Stimulated activated naive B cell treated with anti-CD40 and anti-IgM and Interleukin-4, amounts not matched to agents 10 μg/mL and 1 μg/mL and 100 μg/mL, for 72 hours (primary cell): Measurements from ENCODE around the gene MYL6B.
"Not testable (repeated sequence)": the region's sequence is repeated elsewhere in the genome, so short reads cannot be mapped to it uniquely, and the experiment has no call there.

ENCODE experiments used
- ATAC-seq, 2 donors: fragments of 150-1000 bp; cut with Tn5 transposase; replicated peaks; 2 replicates each; pipeline ENCODE4 v1.10.0; 2021; ENCODE audit warnings: moderate library complexity in 1 of 2
- DNase-seq: peaks from one replicate; pipeline ENCODE4 v3.0.0; 2021
- H3K27ac Mint-ChIP-seq: one replicate; pipeline ENCODE4 v1.8.0; 2022; ENCODE audit warnings: mild to moderate bottlenecking, mixed read lengths
- H3K27me3 Mint-ChIP-seq, 2 donors: one replicate each; pipeline ENCODE4 v1.8.0; 2022; ENCODE audit warnings: mixed read lengths in 2 of 2
- H3K36me3 Mint-ChIP-seq, 2 donors: one replicate each; pipeline ENCODE4 v1.8.0; 2022; ENCODE audit warnings: mixed read lengths in 2 of 2, mild to moderate bottlenecking in 1 of 2
- H3K4me1 Mint-ChIP-seq, 2 donors: one replicate each; pipeline ENCODE4 v1.8.0; 2022; ENCODE audit warnings: mixed read lengths in 2 of 2, mild to moderate bottlenecking in 1 of 2
- H3K4me3 Mint-ChIP-seq, 2 donors: one replicate each; pipeline ENCODE4 v1.8.0; 2022; ENCODE audit warnings: mild to moderate bottlenecking in 2 of 2, mixed read lengths in 2 of 2, moderate library complexity in 1 of 2
- H3K9me3 Mint-ChIP-seq, 2 donors: one replicate each; pipeline ENCODE4 v1.8.0; 2022; ENCODE audit warnings: mixed read lengths in 2 of 2, mild to moderate bottlenecking in 1 of 2

MYL6B gene

GRCh38 chr12:56152132-56152755 lies at the start of gene MYL6B:
MYL6B (plus strand) TSS chr12:56152587; CDS start chr12:56153919, 1,332 bp downstream.
- peaks cover 10 to 11% of the 10 kb centered on the region in 2 donors for H3K36me3 Mint-ChIP-seq
- peak; percentile 88 for DNase-seq
- peak within 1 kb of the TSS; percentile 92 to 97 for H3K4me3 Mint-ChIP-seq
- peaks cover 25 to 57% of the 10 kb centered on the region in 2 donors for H3K4me1 Mint-ChIP-seq
- H3K27me3 Mint-ChIP-seq: no peaks in the 10 kb centered on the region
- peak; percentile 90 to 92 for ATAC-seq
- H3K27ac Mint-ChIP-seq: peak within 1 kb of the TSS; percentile 97
- no peaks in the 10 kb centered on the region for H3K9me3 Mint-ChIP-seq

DNA sequence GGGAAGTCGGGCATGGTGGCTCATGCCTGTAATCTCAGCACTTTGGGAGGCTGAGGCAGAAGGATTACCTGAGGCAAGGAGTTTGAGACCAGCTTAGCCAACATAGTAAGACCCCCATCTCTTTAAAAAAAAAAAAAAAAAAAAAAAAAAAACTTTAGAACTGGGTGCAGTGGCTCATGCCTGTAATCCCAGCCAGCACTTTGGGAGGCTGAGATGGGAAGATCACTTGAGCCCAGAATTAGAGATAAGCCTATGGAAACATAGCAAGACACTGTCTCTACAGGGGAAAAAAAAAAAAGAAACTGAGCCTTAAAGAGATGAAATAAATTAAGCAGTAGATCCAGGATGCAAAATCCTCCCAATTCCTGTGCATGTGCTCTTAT lies 49.7 kb upstream of the MYL6B start:
- DNase-seq: no peak
- H3K4me1 Mint-ChIP-seq: peaks cover 22 to 41% of the 10 kb centered on the region in 2 donors
- H3K27me3 Mint-ChIP-seq: no peaks in the 10 kb centered on the region
- no peak for ATAC-seq
- H3K36me3 Mint-ChIP-seq: peaks cover 13 to 21% of the 10 kb centered on the region in 2 donors
- H3K27ac Mint-ChIP-seq: no peak overlapping the region
- peak overlapping the region in 1 of 2 donors; percentile 5 for H3K4me3 Mint-ChIP-seq
- H3K9me3 Mint-ChIP-seq: no peaks in the 10 kb centered on the region

- ATAC-seq: no peak
- H3K4me3 Mint-ChIP-seq: peak overlapping the region; percentile 98 to 100
- peaks cover 13 to 21% of the 10 kb centered on the region in 2 donors for H3K36me3 Mint-ChIP-seq
- H3K4me1 Mint-ChIP-seq: peaks cover 22 to 41% of the 10 kb centered on the region in 2 donors
- no peaks in the 10 kb centered on the region for H3K27me3 Mint-ChIP-seq
- H3K27ac Mint-ChIP-seq: no peak overlapping the region
- no peak for DNase-seq
- H3K9me3 Mint-ChIP-seq: no peaks in the 10 kb centered on the region
Measured at GRCh38 chr12:56103066-56103711, 49.2 kb upstream of the MYL6B start.

DNA sequence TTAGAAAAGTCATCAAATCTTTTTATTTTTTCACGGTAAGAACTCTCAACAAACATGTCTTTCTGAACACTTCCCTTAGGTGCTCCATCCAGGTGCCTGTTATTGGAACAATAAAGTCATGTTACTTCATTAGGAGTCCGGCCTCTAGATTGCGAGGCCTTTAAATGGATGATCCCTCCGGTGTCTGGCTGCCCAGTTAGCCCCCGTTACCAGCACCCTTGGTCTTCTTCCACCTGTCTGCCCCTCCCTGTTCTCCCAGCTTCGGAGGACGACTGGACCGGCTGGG lies 48.6 kb upstream of the MYL6B start:
- Mint-ChIP-seq H3K36me3 (peaks cover 13 to 21% of the 10 kb centered on the region in 2 donors), H3K27ac (peak overlapping the region; percentile 100), H3K9me3 (no peaks in the 10 kb centered on the region), H3K27me3 (no peaks in the 10 kb centered on the region), H3K4me3 (peak overlapping the region; percentile 98 to 100), H3K4me1 (peaks cover 22 to 41% of the 10 kb centered on the region in 2 donors)
- no peak for DNase-seq
- ATAC-seq: no peak

- Mint-ChIP-seq H3K27me3 (no peaks in the 10 kb centered on the region), H3K36me3 (peaks cover 13 to 24% of the 10 kb centered on the region in 2 donors)
Measured at GRCh38 chr12:56104109-56104814, 48.1 kb upstream of the MYL6B start, which contains the start of gene PA2G4. PA2G4 (plus strand) TSS chr12:56104559; CDS start chr12:56104738, 179 bp downstream.

DNA sequence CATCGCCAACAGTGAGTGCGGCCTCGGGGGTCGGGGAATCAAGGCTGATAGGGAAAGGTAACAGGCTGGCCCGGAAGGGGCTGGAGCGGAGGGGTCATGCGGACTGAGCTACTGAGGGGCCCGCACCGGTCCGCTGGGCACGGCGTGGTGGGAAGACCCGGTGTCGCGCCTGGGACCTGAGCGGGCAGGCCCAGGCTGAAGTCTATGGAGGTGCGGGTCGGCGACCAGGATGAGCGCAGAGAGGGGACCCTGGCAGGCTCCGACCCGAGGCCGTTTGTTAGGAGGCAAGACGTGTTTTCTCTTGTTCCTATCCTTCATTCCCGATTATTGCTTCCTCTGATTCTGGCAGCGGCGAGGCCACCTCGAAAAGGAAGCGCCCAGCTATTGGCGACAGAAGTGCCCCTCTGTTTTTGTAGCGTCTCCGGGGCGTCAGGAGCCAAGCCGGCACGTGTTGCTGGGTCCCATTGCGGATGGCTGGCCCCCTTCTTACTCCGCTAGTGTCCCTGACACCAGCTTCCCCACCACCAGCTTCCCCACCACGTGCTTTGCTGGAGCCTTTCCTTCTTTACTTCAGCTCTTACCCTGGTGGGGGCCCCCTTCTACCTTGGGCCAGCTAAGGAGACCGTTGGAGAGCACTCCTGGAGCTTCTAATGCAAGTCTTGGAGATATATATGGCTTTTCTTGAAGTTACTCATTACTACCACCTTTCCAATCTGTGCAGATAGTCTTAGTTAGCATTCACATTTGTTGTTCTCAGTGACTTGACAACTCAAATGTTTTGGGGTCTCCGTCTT lies 47.4 kb upstream of the MYL6B start:
- peak overlapping the region; percentile 100 for H3K27ac Mint-ChIP-seq
- no peaks in the 10 kb centered on the region for H3K9me3 Mint-ChIP-seq
- H3K4me1 Mint-ChIP-seq: peaks cover 22 to 41% of the 10 kb centered on the region in 2 donors
- DNase-seq: no peak
- H3K27me3 Mint-ChIP-seq: no peaks in the 10 kb centered on the region
- H3K36me3 Mint-ChIP-seq: peaks cover 15 to 26% of the 10 kb centered on the region in 2 donors
- H3K4me3 Mint-ChIP-seq: peak overlapping the region; percentile 98 to 100
- peak; percentile 22 to 23 for ATAC-seq

More at GRCh38 chr12:56104109-56104814, 48.1 kb upstream of the MYL6B start, which contains the start of gene PA2G4:
- DNase-seq: peak; percentile 98
- H3K4me3 Mint-ChIP-seq: peak within 1 kb of the TSS; percentile 98 to 100
- H3K4me1 Mint-ChIP-seq: peaks cover 22 to 41% of the 10 kb centered on the region in 2 donors
- no peaks in the 10 kb centered on the region for H3K9me3 Mint-ChIP-seq
- H3K27ac Mint-ChIP-seq: peak within 1 kb of the TSS; percentile 100
- peak; percentile 95 for ATAC-seq

DNA sequence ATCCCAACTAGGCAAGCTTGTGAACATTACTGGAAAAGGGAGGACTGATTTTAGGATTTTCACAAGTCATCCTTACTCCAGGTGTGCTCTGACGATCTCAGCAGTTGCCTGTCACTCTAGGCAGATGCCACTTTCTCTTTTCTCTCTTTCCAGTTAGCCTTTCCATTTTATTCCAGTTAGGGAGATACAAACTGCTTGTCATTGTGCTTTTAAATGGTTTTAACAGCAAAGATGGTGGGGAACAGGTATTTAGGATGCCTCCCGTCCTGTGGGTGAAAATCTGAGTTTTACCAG lies 46.8 kb upstream of the MYL6B start:
- Mint-ChIP-seq H3K9me3 (no peaks in the 10 kb centered on the region), H3K27ac (peak overlapping the region; percentile 100), H3K4me3 (peak overlapping the region; percentile 98 to 100), H3K4me1 (peaks cover 22 to 41% of the 10 kb centered on the region in 2 donors), H3K27me3 (no peaks in the 10 kb centered on the region), H3K36me3 (peaks cover 20 to 32% of the 10 kb centered on the region in 2 donors)
- ATAC-seq (no peak), DNase-seq (no peak)

DNA sequence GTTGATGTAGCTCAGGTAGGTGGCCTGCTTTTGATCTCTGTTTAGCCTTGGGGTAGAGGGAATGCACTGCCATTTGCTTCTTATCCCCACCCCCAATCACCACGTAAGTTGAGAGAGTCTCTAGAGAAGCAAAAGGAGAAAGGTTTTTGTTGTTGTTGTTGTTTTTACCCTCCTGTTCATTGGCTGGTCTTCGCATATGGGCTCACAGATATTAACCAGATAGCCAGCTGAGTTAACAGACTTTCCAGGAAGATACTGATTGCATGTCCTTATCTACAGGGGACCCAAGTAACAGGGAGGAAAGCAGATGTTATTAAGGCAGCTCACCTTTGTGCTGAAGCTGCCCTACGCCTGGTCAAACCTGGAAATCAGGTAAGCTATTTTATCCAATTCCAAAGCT lies 45.1 kb upstream of the MYL6B start:
- Mint-ChIP-seq H3K27ac (no peak overlapping the region), H3K4me3 (no peak overlapping the region), H3K9me3 (no peaks in the 10 kb centered on the region), H3K27me3 (no peaks in the 10 kb centered on the region), H3K36me3 (peaks cover 26 to 44% of the 10 kb centered on the region in 2 donors), H3K4me1 (peaks cover 22 to 41% of the 10 kb centered on the region in 2 donors)
- no peak for ATAC-seq
- no peak for DNase-seq

DNA sequence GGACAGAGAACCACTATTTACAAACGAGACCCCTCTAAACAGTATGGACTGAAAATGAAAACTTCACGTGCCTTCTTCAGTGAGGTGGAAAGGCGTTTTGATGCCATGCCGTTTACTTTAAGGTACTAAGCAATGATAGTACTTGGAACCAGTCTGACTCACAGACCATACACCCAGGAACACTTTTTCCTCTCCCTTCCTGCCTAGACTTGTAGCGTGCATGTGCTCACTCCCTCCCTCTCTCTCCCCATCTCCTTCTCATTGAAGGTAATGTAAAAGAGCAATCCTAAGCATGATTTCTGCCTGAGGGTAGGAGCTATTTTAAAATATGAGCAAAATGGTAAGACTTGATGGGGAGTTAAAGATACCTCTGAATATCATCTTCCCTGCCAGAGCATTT lies 41.8 kb upstream of the MYL6B start:
- Mint-ChIP-seq H3K27ac (no peak overlapping the region), H3K36me3 (peaks cover 34 to 54% of the 10 kb centered on the region in 2 donors)
- no peak for ATAC-seq

DNA sequence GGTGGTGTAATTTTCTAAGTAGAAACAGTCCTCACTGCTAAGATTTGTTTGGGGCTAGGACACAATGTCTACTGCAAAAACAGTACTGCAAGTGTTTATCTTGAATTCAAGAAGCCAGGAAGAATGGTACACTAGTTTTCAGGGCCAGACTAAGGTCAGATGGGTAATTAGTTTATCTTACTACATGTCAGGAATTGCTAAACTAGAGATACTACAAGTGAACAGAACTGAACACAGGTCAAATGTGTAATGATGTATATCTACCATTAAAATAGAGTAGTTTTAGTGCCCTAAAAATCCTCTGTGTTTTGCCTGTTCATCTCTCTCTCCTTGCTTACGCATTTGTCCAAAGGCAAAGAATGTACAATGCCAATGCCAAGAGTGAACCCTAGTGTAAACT lies 38.3 kb upstream of the MYL6B start:
- Mint-ChIP-seq H3K4me1 (peaks cover 21 to 33% of the 10 kb centered on the region in 2 donors), H3K36me3 (peaks cover 43 to 59% of the 10 kb centered on the region in 2 donors), H3K4me3 (no peak overlapping the region), H3K27ac (peak overlapping the region; percentile 70), H3K9me3 (no peaks in the 10 kb centered on the region), H3K27me3 (peaks cover 0 to 4% of the 10 kb centered on the region in 2 donors)
- DNase-seq (no peak), ATAC-seq (no peak)

More for the DNA sequence above, 41.8 kb upstream of the MYL6B start:
- Mint-ChIP-seq H3K4me3 (no peak overlapping the region), H3K4me1 (peaks cover 17 to 28% of the 10 kb centered on the region in 2 donors), H3K27me3 (no peaks in the 10 kb centered on the region), H3K9me3 (no peaks in the 10 kb centered on the region)
- DNase-seq: no peak

GRCh38 chr12:56115329-56115728 lies 37.1 kb upstream of the MYL6B start:
- H3K27ac Mint-ChIP-seq: peak overlapping the region; percentile 100
- H3K36me3 Mint-ChIP-seq: peaks cover 38 to 60% of the 10 kb centered on the region in 2 donors
- H3K27me3 Mint-ChIP-seq: peaks cover 0 to 4% of the 10 kb centered on the region in 2 donors
- no peak for DNase-seq
- peak overlapping the region; percentile 99 to 100 for H3K4me3 Mint-ChIP-seq
- ATAC-seq: no peak
- peaks cover 27 to 45% of the 10 kb centered on the region in 2 donors for H3K4me1 Mint-ChIP-seq
- no peaks in the 10 kb centered on the region for H3K9me3 Mint-ChIP-seq

DNA sequence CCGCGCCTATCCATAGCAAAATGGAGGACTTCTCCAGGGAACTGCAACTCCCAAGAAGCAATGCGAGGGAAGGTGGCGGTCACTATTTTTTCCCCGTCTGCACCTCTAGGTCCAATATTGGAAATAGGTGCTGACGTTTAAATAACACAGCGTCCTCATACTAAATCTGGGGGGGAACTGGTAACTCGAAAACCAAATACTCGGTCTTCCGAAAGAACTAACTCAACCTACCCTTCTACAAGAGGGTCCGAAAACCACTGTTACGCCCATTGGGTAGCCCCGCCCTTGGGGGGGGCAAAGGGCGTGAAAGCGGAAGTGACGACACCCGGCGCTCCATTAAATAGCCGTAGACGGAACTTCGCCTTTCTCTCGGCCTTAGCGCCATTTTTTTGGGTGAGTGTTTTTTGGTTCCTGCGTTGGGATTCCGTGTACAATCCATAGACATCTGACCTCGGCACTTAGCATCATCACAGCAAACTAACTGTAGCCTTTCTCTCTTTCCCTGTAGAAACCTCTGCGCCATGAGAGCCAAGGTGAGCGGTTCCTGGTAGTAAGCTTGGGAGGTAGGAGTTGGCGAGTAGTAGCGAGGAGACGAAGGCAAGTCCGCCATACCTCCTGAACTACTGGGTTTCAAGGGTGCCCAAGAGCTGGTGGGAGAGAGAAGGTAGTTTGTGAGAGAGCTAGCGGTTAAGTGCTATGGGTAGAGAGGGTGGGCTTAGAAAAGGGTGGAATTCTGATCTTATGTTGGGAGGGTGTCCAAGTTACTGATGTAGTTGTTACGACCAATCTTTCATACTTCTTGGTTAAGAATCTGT lies 35.9 kb upstream of the MYL6B start, which contains the start of gene RPL41:
Gene RPL41 (plus strand): TSS at position 367 of the 815 bp plus-strand sequence.
- peaks cover 42 to 61% of the 10 kb centered on the region in 2 donors for H3K36me3 Mint-ChIP-seq
- peak; percentile 89 for DNase-seq
- ATAC-seq: peak; percentile 50 to 61
- H3K27ac Mint-ChIP-seq: peak within 1 kb of the TSS; percentile 100
- no peaks in the 10 kb centered on the region for H3K9me3 Mint-ChIP-seq
- H3K4me3 Mint-ChIP-seq: peak within 1 kb of the TSS; percentile 99 to 100
- H3K4me1 Mint-ChIP-seq: peaks cover 29 to 51% of the 10 kb centered on the region in 2 donors
- peaks cover 0 to 4% of the 10 kb centered on the region in 2 donors for H3K27me3 Mint-ChIP-seq

DNA sequence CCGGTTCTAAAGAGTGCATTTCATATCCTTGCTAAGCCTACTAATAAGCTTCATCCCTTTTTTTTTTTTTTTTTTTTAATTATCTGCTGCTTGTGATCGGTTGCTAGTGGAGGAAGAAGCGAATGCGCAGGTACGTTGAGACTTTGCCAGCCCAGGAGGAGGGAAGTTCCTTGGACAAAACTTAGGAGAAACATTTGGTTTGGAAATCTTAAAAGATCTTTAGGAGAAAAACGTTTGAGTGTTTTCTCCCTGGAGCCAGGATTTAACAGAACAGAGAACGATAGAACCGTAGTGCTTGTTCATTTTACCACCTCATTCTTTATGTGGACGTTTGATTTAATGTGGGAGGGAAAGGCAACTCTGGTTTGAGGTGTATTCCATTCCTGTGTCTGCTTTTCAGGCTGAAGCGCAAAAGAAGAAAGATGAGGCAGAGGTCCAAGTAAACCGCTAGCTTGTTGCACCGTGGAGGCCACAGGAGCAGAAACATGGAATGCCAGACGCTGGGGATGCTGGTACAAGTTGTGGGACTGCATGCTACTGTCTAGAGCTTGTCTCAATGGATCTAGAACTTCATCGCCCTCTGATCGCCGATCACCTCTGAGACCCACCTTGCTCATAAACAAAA lies 35.2 kb upstream of the MYL6B start:
- H3K36me3 Mint-ChIP-seq: peaks cover 44 to 63% of the 10 kb centered on the region in 2 donors
- not testable (repeated sequence) for ATAC-seq, DNase-seq, H3K9me3 Mint-ChIP-seq, H3K27me3 Mint-ChIP-seq
- H3K27ac Mint-ChIP-seq: peak overlapping the region; percentile 100
- H3K4me3 Mint-ChIP-seq: peak overlapping the region; percentile 99 to 100
- H3K4me1 Mint-ChIP-seq: peaks cover 29 to 55% of the 10 kb centered on the region in 2 donors
